ENCODE measurements around the gene RABGAP1L. TPM values are rescaled to one million over a fixed set of nuclear protein-coding genes. Genes with fewer than 3 reads are reported as not detected.

RABGAP1L gene
- total and polyA plus RNA-seq, 10 of the 15 experiments (the other 5 are each of a cell fraction or from before 2014, with no cell fraction given), result 5.8 to 194 (median 113) TPM

DNA sequence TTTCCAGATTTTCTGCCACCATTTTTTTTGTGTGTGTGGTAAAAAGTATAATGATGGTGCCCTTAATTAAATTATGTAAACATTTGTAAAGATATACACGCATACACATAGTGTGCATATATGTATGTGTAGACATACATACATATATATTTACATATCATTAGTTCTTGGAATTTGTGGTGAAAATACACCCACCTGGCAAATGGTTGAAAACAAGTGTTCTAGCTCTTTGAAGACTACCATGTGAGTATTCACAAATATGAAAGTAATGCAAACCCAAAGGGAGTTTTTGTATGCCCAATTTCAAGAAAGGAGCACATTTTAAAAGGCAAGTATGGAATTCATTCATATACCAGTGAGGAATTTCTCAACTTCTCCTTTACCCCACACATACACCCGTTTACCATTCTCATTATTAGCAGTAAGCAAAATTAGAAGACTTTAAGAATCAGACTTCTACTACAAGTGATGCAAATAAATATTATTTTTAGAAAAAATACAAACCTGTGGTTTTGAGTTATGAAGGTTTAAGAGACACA is 8.0 kb downstream of the RABGAP1L start (continued):
- TF ChIP-seq, protein P1, sequence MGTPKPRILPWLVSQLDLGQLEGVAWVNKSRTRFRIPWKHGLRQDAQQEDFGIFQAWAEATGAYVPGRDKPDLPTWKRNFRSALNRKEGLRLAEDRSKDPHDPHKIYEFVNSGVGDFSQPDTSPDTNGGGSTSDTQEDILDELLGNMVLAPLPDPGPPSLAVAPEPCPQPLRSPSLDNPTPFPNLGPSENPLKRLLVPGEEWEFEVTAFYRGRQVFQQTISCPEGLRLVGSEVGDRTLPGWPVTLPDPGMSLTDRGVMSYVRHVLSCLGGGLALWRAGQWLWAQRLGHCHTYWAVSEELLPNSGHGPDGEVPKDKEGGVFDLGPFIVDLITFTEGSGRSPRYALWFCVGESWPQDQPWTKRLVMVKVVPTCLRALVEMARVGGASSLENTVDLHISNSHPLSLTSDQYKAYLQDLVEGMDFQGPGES (IDR thresholded peaks at IDR 0.05), result no peak
- TF ChIP-seq SMARCA5 (IDR thresholded peaks at IDR 0.05), result no peak
- TF ChIP-seq NFIC (IDR thresholded peaks at IDR 0.05; ENCODE audit: low read depth, low read length), result peak; percentile 93
- TF ChIP-seq MEF2A (IDR thresholded peaks at IDR 0.05; ENCODE audit: insufficient read depth, low read depth, low read length), result peak; percentile 93

DNA sequence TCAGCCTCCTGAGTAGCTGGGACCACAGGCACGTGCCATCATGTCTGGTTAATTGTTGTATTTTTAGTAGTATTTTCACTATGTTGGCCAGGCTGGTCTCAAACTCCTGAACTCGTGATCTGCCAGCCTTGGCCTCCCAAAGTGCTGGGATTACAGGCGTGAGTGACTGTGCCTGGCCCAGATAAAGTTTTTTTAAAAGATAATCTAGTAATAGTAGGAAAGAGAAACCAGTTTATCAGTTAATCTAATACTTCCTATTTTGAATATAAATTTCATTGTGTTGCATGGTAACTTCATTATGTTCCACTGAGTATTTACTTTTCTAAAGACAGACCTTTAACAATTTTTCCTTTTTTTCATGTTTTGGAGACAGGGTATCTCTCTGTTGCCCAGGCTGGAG is 10.0 kb downstream of the RABGAP1L start:
- no peak overlapping the region for H2AFZ ChIP-seq (ENCODE audit: control insufficient read depth, low read depth, low read length)
- ATAC-seq (no peak), FAIRE-seq (no peak), DNase-seq (ENCODE audit: low read depth, low spot score) (no peak)
- CTCF ChIA-PET, result no interaction called here
- no peaks in the 10 kb centered on the region for H4K20me1 ChIP-seq (ENCODE audit: control insufficient read depth, insufficient read depth)
- peak overlapping the region; percentile 26; the same call in 1 of the 2 replicates for H3K4me3 ChIP-seq
- no peaks in the 10 kb centered on the region for H3K27me3 ChIP-seq (replicated peaks in 1 of 2; ENCODE audit: control insufficient read depth in 2 of 2, insufficient read depth in 2 of 2, low read length in 1 of 2)
- intact Hi-C loops (cut with micrococcal nuclease; ENCODE audit: unreplicated experiment) (no loop called here), in situ Hi-C loops (cut with MboI) (no loop called here)
- H3K4me1 ChIP-seq (ENCODE audit: control insufficient read depth, insufficient read depth, low read length), result peaks cover 39% of the 10 kb centered on the region
- peaks cover 92% of the 10 kb centered on the region for H3K79me2 ChIP-seq (ENCODE audit: control insufficient read depth, insufficient read depth, low read length)
- no peaks in the 10 kb centered on the region for H3K36me3 ChIP-seq (ENCODE audit: control insufficient read depth in 2 of 2, insufficient read depth in 2 of 2, low read length in 1 of 2)
- 11% methylated on average over 3 of the region's 3 CpGs for WGBS (ENCODE audit: insufficient coverage, insufficient replicate concordance, low lambda C conversion rate, missing lambda C conversion rate)
- H3K27ac ChIP-seq (ENCODE audit: control insufficient read depth, insufficient read depth), result peak overlapping the region; percentile 49
- BruUV-seq (replicated peaks), result no TSS peak
- RAD21 ChIA-PET (ENCODE audit: unreplicated experiment), result no interaction called here
- POLR2A ChIA-PET, result no interaction called here
- SMC1A ChIA-PET (ENCODE audit: uncharacterized antibody, unreplicated experiment), result no interaction called here
- H3K9ac ChIP-seq (ENCODE audit: control insufficient read depth, insufficient read depth, low read length), result 0 out of 2 replicates have a peak overlapping the region, but pooled peaks have one; percentile 21
- peak overlapping the region; percentile 19 for H3K4me2 ChIP-seq (ENCODE audit: control insufficient read depth, insufficient read depth)
- H3K9me3 ChIP-seq (replicated peaks; ENCODE audit: control insufficient read depth, insufficient read depth, low read length), result no peaks in the 10 kb centered on the region
- no peak for TF ChIP-seq YY1 (IDR thresholded peaks at IDR 0.05; ENCODE audit: low read depth, low read length)
- TF ChIP-seq KAT2A (conservative IDR thresholded peaks at IDR 0.05; ENCODE audit: control insufficient read depth, low read depth, low read length), result no peak
- TF ChIP-seq, protein P2, sequence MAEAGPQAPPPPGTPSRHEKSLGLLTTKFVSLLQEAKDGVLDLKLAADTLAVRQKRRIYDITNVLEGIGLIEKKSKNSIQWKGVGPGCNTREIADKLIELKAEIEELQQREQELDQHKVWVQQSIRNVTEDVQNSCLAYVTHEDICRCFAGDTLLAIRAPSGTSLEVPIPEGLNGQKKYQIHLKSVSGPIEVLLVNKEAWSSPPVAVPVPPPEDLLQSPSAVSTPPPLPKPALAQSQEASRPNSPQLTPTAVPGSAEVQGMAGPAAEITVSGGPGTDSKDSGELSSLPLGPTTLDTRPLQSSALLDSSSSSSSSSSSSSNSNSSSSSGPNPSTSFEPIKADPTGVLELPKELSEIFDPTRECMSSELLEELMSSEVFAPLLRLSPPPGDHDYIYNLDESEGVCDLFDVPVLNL (IDR thresholded peaks at IDR 0.05; ENCODE audit: low read depth, low read length), result no peak
- TF ChIP-seq, protein P3, sequence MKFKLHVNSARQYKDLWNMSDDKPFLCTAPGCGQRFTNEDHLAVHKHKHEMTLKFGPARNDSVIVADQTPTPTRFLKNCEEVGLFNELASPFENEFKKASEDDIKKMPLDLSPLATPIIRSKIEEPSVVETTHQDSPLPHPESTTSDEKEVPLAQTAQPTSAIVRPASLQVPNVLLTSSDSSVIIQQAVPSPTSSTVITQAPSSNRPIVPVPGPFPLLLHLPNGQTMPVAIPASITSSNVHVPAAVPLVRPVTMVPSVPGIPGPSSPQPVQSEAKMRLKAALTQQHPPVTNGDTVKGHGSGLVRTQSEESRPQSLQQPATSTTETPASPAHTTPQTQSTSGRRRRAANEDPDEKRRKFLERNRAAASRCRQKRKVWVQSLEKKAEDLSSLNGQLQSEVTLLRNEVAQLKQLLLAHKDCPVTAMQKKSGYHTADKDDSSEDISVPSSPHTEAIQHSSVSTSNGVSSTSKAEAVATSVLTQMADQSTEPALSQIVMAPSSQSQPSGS (IDR thresholded peaks at IDR 0.05; ENCODE audit: low read length), result no peak
- no peak for TF ChIP-seq DPF2 (IDR thresholded peaks at IDR 0.05)
- no peak for TF ChIP-seq MTA2 (IDR thresholded peaks at IDR 0.05; ENCODE audit: low read depth)
- TF ChIP-seq, protein P4, sequence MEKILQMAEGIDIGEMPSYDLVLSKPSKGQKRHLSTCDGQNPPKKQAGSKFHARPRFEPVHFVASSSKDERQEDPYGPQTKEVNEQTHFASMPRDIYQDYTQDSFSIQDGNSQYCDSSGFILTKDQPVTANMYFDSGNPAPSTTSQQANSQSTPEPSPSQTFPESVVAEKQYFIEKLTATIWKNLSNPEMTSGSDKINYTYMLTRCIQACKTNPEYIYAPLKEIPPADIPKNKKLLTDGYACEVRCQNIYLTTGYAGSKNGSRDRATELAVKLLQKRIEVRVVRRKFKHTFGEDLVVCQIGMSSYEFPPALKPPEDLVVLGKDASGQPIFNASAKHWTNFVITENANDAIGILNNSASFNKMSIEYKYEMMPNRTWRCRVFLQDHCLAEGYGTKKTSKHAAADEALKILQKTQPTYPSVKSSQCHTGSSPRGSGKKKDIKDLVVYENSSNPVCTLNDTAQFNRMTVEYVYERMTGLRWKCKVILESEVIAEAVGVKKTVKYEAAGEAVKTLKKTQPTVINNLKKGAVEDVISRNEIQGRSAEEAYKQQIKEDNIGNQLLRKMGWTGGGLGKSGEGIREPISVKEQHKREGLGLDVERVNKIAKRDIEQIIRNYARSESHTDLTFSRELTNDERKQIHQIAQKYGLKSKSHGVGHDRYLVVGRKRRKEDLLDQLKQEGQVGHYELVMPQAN (conservative IDR thresholded peaks at IDR 0.05), result no peak
- no peak for TF ChIP-seq IKZF1 (conservative IDR thresholded peaks at IDR 0.05)
- TF ChIP-seq, protein P5, sequence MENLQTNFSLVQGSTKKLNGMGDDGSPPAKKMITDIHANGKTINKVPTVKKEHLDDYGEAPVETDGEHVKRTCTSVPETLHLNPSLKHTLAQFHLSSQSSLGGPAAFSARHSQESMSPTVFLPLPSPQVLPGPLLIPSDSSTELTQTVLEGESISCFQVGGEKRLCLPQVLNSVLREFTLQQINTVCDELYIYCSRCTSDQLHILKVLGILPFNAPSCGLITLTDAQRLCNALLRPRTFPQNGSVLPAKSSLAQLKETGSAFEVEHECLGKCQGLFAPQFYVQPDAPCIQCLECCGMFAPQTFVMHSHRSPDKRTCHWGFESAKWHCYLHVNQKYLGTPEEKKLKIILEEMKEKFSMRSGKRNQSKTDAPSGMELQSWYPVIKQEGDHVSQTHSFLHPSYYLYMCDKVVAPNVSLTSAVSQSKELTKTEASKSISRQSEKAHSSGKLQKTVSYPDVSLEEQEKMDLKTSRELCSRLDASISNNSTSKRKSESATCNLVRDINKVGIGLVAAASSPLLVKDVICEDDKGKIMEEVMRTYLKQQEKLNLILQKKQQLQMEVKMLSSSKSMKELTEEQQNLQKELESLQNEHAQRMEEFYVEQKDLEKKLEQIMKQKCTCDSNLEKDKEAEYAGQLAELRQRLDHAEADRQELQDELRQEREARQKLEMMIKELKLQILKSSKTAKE (IDR thresholded peaks at IDR 0.05; ENCODE audit: low read depth, poor library complexity, severe bottlenecking), result no peak
- TF ChIP-seq TARDBP (IDR thresholded peaks at IDR 0.05; ENCODE audit: borderline replicate concordance), result no peak
- TF ChIP-seq JUND (IDR thresholded peaks at IDR 0.05; ENCODE audit: low read depth, low read length), result no peak

Data from GM12878 (cell line).